Neural cell (in vitro differentiated cells): ENCODE results near the gene CTSH. TPM values are rescaled to one million over a fixed set of nuclear protein-coding genes. Genes with fewer than 3 reads are reported as not detected.

Experiments
- H2AFZ ChIP-seq: fragments of 200-600, 300-800 bp; sonication (generic), shearing (Covaris generic); 2 replicates; pipeline ENCODE4 v1.6.0; 2014; ENCODE audit warnings: low read depth, mild to moderate bottlenecking, antibody characterized with exemption, low read length, moderate library complexity
- H3F3A ChIP-seq: fragments of 200-600 bp; shearing (Covaris generic); 2 replicates; pipeline ENCODE4 v1.6.1; 2016; ENCODE audit warnings: mild to moderate bottlenecking, moderate library complexity, mixed read lengths, antibody characterized with exemption, low read length; ENCODE audit not compliant: insufficient read depth, poor library complexity, severe bottlenecking
- H3K27ac ChIP-seq: fragments of 200-600, 300-800 bp; sonication (generic), shearing (Covaris generic); 2 replicates; pipeline ENCODE4 v1.5.1; 2014; ENCODE audit warnings: mild to moderate bottlenecking, low read length, moderate library complexity
- H3K27me3 ChIP-seq: fragments of 300-800, 200-600 bp; sonication (generic), shearing (Covaris generic); 2 replicates; pipeline ENCODE4 v1.6.0; 2014; ENCODE audit warnings: mild to moderate bottlenecking, low read depth, low read length, moderate library complexity; ENCODE audit not compliant: insufficient read depth
- H3K36me3 ChIP-seq: fragments of 300-800, 200-600 bp; sonication (generic), shearing (Covaris generic); 2 replicates; pipeline ENCODE4 v1.5.1; 2014; ENCODE audit warnings: mild to moderate bottlenecking, antibody characterized with exemption, low read length, moderate library complexity; ENCODE audit not compliant: insufficient read depth
- H3K4me2 ChIP-seq: fragments of 300-800, 200-600 bp; sonication (generic), shearing (Covaris generic); 2 replicates; pipeline ENCODE4 v1.6.0; 2014; ENCODE audit warnings: mild to moderate bottlenecking, low read length
- H3K4me3 ChIP-seq: fragments of 300-800, 200-600 bp; sonication (generic), shearing (Covaris generic); 2 replicates; pipeline ENCODE4 v1.5.1; 2014; ENCODE audit warnings: mild to moderate bottlenecking, low read length, moderate library complexity
- H3K79me2 ChIP-seq: fragments of 200-600 bp; shearing (Covaris generic); replicated peaks from 2 replicates; pipeline ENCODE4 v1.6.0; 2014; ENCODE audit warnings: mild to moderate bottlenecking, low read length, moderate library complexity; ENCODE audit not compliant: insufficient read depth
- H3K9ac ChIP-seq: fragments of 300-800, 200-600 bp; sonication (generic), shearing (Covaris generic); 2 replicates; pipeline ENCODE4 v1.6.1; 2016; ENCODE audit warnings: mild to moderate bottlenecking, low read length, mixed read lengths
- H3K9me2 ChIP-seq: fragments of 200-600 bp; shearing (Covaris generic); 2 replicates; pipeline ENCODE4 v1.6.1; 2016; ENCODE audit warnings: mild to moderate bottlenecking, low read length, mixed read lengths; ENCODE audit not compliant: insufficient read depth
- H3K9me3 ChIP-seq: fragments of 200-600, 300-800 bp; sonication (generic), shearing (Covaris generic); 2 replicates; pipeline ENCODE4 v1.6.1; 2016; ENCODE audit warnings: mild to moderate bottlenecking, mixed run types, low read length, moderate library complexity, mixed read lengths
- H4K20me1 ChIP-seq: fragments of 200-600 bp; shearing (Covaris generic); 2 replicates; pipeline ENCODE4 v1.6.1; 2016; ENCODE audit warnings: mild to moderate bottlenecking, mixed run types; ENCODE audit not compliant: insufficient read depth
- CTCF ChIP-seq: fragments of 450-650 bp; IDR thresholded peaks from 2 replicates; pipeline ENCODE4 v1.5.1; 2014; ENCODE audit warnings: antibody characterized with exemption, mild to moderate bottlenecking, moderate library complexity; ENCODE audit not compliant: poor library complexity, severe bottlenecking
- EP300 ChIP-seq: fragments of 450-650 bp; conservative IDR thresholded peaks from 2 replicates; pipeline ENCODE4 v1.6.1; 2014; ENCODE audit warnings: antibody characterized with exemption, mild to moderate bottlenecking, moderate library complexity; ENCODE audit not compliant: poor library complexity, severe bottlenecking
- EZH2 ChIP-seq: fragments of 200-600, 300-800 bp; shearing (Covaris generic), sonication (generic); IDR thresholded peaks from 2 replicates; pipeline ENCODE4 v1.6.1; 2014; ENCODE audit warnings: antibody characterized with exemption, low read length, borderline replicate concordance, mild to moderate bottlenecking; ENCODE audit not compliant: insufficient read depth, poor library complexity, severe bottlenecking
- MXI1 ChIP-seq: fragments of 450-650 bp; conservative IDR thresholded peaks from 2 replicates; pipeline ENCODE4 v1.6.1; 2014; ENCODE audit warnings: antibody characterized with exemption, mild to moderate bottlenecking; ENCODE audit not compliant: poor library complexity, severe bottlenecking
- POLR2AphosphoS5 ChIP-seq: IDR thresholded peaks from 2 replicates; pipeline ENCODE4 v1.6.1; 2012
- RAD21 ChIP-seq: fragments of 450-650 bp; conservative IDR thresholded peaks from 2 replicates; pipeline ENCODE4 v1.6.1; 2014; ENCODE audit warnings: antibody characterized with exemption, mild to moderate bottlenecking, moderate library complexity
- REST ChIP-seq: IDR thresholded peaks from 2 replicates; pipeline ENCODE4 v1.6.1; 2012; ENCODE audit warnings: borderline replicate concordance
- SMC3 ChIP-seq: fragments of 450-650 bp; conservative IDR thresholded peaks from 2 replicates; pipeline ENCODE4 v1.6.1; 2014; ENCODE audit warnings: antibody characterized with exemption, mild to moderate bottlenecking, moderate library complexity; ENCODE audit not compliant: poor library complexity
- TAF1 ChIP-seq: IDR thresholded peaks from 2 replicates; pipeline ENCODE4 v1.6.1; 2012; ENCODE audit warnings: low read depth
- polyA plus RNA-seq: library from polyadenylated mRNA; depleted of rRNA; stranded (reverse); fragments of >200 nt; gene quantifications from 2 replicates; pipeline ENCODE4 v1.2.3, GENCODE V29; 2014

CTSH gene
- polyA plus RNA-seq, 1 donor from 2014 or later, result 3.3 TPM

- Histone ChIP-seq H4K20me1 (peaks cover 17% of the 10 kb centered on the region), H3K4me3 (no peak overlapping the region), H3K27me3 (no peaks in the 10 kb centered on the region), H3K4me2 (no peak overlapping the region), H3K9me2 (no peaks in the 10 kb centered on the region), H3K79me2 (peaks cover 64% of the 10 kb centered on the region), H3K36me3 (peaks cover 8% of the 10 kb centered on the region), H2AFZ (no peak overlapping the region), H3F3A (no peaks in the 10 kb centered on the region), H3K9ac (no peak overlapping the region), H3K27ac (no peak overlapping the region), H3K9me3 (no peaks in the 10 kb centered on the region)
- TF ChIP-seq MXI1 (no peak), RAD21 (no peak), EP300 (no peak), REST (no peak), EZH2 (no peak), SMC3 (no peak), POLR2AphosphoS5 (no peak), TAF1 (no peak), CTCF (no peak)
Observed at GRCh38 chr15:78893538-78893937, 51.3 kb downstream of the CTSH start.

- H3K27me3 ChIP-seq, result no peaks in the 10 kb centered on the region
- H3K4me2 ChIP-seq, result no peak overlapping the region
- H2AFZ ChIP-seq, result no peak overlapping the region
- H4K20me1 ChIP-seq, result peaks cover 21% of the 10 kb centered on the region
- no peak overlapping the region for H3K4me3 ChIP-seq
- no peaks in the 10 kb centered on the region for H3K9me3 ChIP-seq
- H3K9ac ChIP-seq, result no peak overlapping the region
- H3K27ac ChIP-seq, result no peak overlapping the region
- no peaks in the 10 kb centered on the region for H3K9me2 ChIP-seq
- TF ChIP-seq EZH2 (no peak), REST (no peak), TAF1 (no peak), RAD21 (no peak), POLR2AphosphoS5 (no peak), CTCF (no peak)
- peaks cover 90% of the 10 kb centered on the region for H3K79me2 ChIP-seq
- H3F3A ChIP-seq, result no peaks in the 10 kb centered on the region
- no peaks in the 10 kb centered on the region for H3K36me3 ChIP-seq
Observed at GRCh38 chr15:78889000-78889399, 55.8 kb downstream of the CTSH start.
